ENCODE results near the gene MS4A12.
"Not testable (repeated sequence)": the region's sequence is repeated elsewhere in the genome, so short reads cannot be mapped to it uniquely, and the experiment has no call there.

The MS4A12 gene

GRCh38 chr11:60513496-60514460, 21.2 kb downstream of the MS4A12 start:
- DNase-seq, result no peak

- DNase-seq, result no peak
Measured at GRCh38 chr11:60515144-60515855, 22.7 kb downstream of the MS4A12 start, which contains the start of gene MS4A13. Gene MS4A13, plus strand, starts transcription at chr11:60515392. Its CDS starts 2,692 bp downstream, at chr11:60518084.

- DNase-seq, result no peak
Measured at GRCh38 chr11:60528465-60528864, 35.9 kb downstream of the MS4A12 start.

- no peak for DNase-seq
Measured at GRCh38 chr11:60528934-60529333, 36.4 kb downstream of the MS4A12 start.

GRCh38 chr11:60530454-60531100, 38.0 kb downstream of the MS4A12 start:
- DNase-seq, result peak; percentile 2 to 9

GRCh38 chr11:60532383-60532782, 39.8 kb downstream of the MS4A12 start:
- DNase-seq, result not testable (repeated sequence)

GRCh38 chr11:60538627-60539026, 46.0 kb downstream of the MS4A12 start:
- DNase-seq, result not testable (repeated sequence)

- no peak for DNase-seq
Measured at GRCh38 chr11:60544077-60544476, 51.5 kb downstream of the MS4A12 start.
